HEK293 (cell line): Measurements from ENCODE around the gene PLEKHG4B.
"Not testable (repeated sequence)": the region's sequence is repeated elsewhere in the genome, so short reads cannot be mapped to it uniquely, and the experiment has no call there.

ENCODE experiments used
- BCL6B ChIP-seq: fragments of 450-650 bp; formaldehyde crosslinking; IDR thresholded peaks from 2 replicates; pipeline ENCODE4 v1.5.1; 2017; ENCODE audit warnings: missing biosample characterization, missing genetic modification characterization
- CTCF ChIP-seq: fragments of 450-650 bp; formaldehyde crosslinking; IDR thresholded peaks from 2 replicates; pipeline ENCODE4 v1.5.1; 2016; ENCODE audit warnings: missing biosample characterization, missing genetic modification characterization
- REST ChIP-seq: fragments of 450-650 bp; formaldehyde crosslinking; IDR thresholded peaks from 2 replicates; pipeline ENCODE4 v1.5.1; 2016; ENCODE audit warnings: missing biosample characterization, missing genetic modification characterization
- SP2 ChIP-seq: fragments of 450-650 bp; formaldehyde crosslinking; IDR thresholded peaks from 2 replicates; pipeline ENCODE4 v1.5.1; 2016; ENCODE audit warnings: missing biosample characterization, missing genetic modification characterization
- YY1 ChIP-seq: fragments of 450-650 bp; formaldehyde crosslinking; IDR thresholded peaks from 2 replicates; pipeline ENCODE4 v1.5.1; 2018; ENCODE audit warnings: missing biosample characterization, missing genetic modification characterization
- ZBTB26 ChIP-seq: fragments of 450-650 bp; formaldehyde crosslinking; optimal IDR thresholded peaks from 2 replicates; pipeline ENCODE3; 2016; ENCODE audit warnings: missing biosample characterization, mild to moderate bottlenecking, missing genetic modification characterization
- ZNF274 ChIP-seq, 2 experiments: fragments of 200-500 bp in 1 of 2; fragments of 450-650 bp in 1 of 2; sonication (Bioruptor generic) in 1 of 2; formaldehyde crosslinking in 1 of 2; IDR thresholded peaks; 2 replicates each; pipeline versions ENCODE4 v1.5.1 to v1.6.1; 2014 to 2016; ENCODE audit warnings: borderline replicate concordance in 1 of 2, inconsistent platforms in 1 of 2, low read length in 1 of 2, missing biosample characterization in 1 of 2, missing genetic modification characterization in 1 of 2
- ZNF398 ChIP-seq: fragments of 450-650 bp; formaldehyde crosslinking; IDR thresholded peaks from 2 replicates; pipeline ENCODE4 v1.5.1; 2017; ENCODE audit warnings: missing biosample characterization, missing genetic modification characterization
- ZNF501 ChIP-seq: fragments of 450-650 bp; formaldehyde crosslinking; IDR thresholded peaks from 2 replicates; pipeline ENCODE4 v1.5.1; 2016; ENCODE audit warnings: missing biosample characterization, missing genetic modification characterization
- ZNF513 ChIP-seq: fragments of 450-650 bp; IDR thresholded peaks from 2 replicates; pipeline ENCODE4 v1.5.1; 2018; ENCODE audit warnings: missing biosample characterization, missing genetic modification characterization
- ZNF670 ChIP-seq: fragments of 450-650 bp; formaldehyde crosslinking; IDR thresholded peaks from 2 replicates; pipeline ENCODE4 v1.5.1; 2016; ENCODE audit warnings: missing biosample characterization, missing genetic modification characterization, low read depth

- TF ChIP-seq ZNF398 (tag by site-specific recombination); CTCF; ZNF513 (tag by site-specific recombination); REST; SP2; YY1 (tag by site-specific recombination); ZNF501 (tag by site-specific recombination); ZNF274 (IDR thresholded peaks at IDR 0.05; ENCODE audit: low read length); ZNF274 (tag by site-specific recombination; IDR thresholded peaks at IDR 0.05; ENCODE audit: borderline replicate concordance); ZNF670; ZBTB26 (tag by site-specific recombination); BCL6B (tag by site-specific recombination): not testable (repeated sequence)
Observed at GRCh38 chr5:197031-197430, 105.1 kb downstream of the PLEKHG4B start.
